ENCODE data around the gene ARFGAP2. TPM values are rescaled to one million over a fixed set of nuclear protein-coding genes. Genes with fewer than 3 reads are reported as not detected.

ARFGAP2 gene
- total RNA-seq, 6 experiments from 2014 or later, result 58.2 to 64.0 (median 61.1) TPM

DNA sequence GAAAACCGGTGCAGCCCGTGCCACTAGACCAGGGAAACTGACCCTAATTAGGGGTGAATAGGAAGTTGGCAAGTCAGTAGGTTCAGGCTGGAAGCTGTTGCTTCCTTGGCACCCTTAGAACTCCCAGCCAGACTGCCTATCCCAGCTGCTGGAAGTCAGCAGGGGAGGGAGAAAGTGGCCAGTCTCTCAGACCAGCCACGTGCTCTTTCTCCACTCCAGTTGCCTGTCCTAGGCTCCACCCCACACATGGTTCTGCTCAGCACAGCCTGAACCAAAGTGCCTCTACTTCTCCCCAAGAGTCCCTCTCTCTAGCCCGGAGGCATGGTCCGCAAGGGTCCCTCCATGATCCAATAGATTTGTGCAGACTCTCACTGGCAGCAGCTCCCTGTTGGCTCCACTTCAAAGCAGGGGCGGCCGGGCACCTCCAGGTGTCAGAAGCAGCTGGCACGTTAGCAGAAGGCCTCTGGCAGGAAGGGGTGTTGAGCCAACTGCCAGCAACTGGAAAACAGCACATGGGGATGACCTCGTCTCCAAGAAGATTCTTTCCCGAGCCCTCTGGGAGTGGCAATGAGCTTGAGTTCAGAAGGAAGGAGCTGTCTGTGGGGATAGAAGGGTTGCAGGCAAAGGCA lies 27.7 kb downstream of the ARFGAP2 start:
- Mint-ChIP-seq H3K4me1 (ENCODE audit: low read depth) (peaks cover 15% of the 10 kb centered on the region), H3K27ac (no peak overlapping the region), H3K27me3 (ENCODE audit: insufficient read depth) (peaks cover 2% of the 10 kb centered on the region; the same call in 1 of the 2 replicates), H3K9me3 (no peaks in the 10 kb centered on the region), H3K36me3 (ENCODE audit: low read depth) (no peaks in the 10 kb centered on the region), H3K4me3 (no peak overlapping the region)
- TF ChIP-seq, protein P1, sequence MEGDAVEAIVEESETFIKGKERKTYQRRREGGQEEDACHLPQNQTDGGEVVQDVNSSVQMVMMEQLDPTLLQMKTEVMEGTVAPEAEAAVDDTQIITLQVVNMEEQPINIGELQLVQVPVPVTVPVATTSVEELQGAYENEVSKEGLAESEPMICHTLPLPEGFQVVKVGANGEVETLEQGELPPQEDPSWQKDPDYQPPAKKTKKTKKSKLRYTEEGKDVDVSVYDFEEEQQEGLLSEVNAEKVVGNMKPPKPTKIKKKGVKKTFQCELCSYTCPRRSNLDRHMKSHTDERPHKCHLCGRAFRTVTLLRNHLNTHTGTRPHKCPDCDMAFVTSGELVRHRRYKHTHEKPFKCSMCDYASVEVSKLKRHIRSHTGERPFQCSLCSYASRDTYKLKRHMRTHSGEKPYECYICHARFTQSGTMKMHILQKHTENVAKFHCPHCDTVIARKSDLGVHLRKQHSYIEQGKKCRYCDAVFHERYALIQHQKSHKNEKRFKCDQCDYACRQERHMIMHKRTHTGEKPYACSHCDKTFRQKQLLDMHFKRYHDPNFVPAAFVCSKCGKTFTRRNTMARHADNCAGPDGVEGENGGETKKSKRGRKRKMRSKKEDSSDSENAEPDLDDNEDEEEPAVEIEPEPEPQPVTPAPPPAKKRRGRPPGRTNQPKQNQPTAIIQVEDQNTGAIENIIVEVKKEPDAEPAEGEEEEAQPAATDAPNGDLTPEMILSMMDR (IDR thresholded peaks at IDR 0.05), result no peak
- DNase-seq, result no peak

DNA sequence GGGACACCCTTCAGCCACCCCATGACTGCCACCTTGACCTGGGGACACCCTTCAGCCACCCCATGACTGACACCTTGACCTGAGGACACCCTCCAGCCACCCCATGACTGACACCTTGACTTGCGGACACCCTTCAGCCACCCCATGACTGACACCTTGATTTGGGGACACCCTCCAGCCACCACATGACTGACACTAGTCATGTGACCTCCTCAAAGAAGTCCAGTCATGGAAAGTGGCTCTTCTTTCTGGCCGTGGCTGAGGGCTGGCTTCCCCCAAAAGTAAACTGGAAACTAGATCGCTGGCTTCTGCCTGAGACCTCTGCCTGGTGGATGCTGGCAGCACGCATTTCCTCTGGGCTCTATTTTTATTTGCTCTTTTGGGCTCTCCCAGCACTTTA lies 28.4 kb downstream of the ARFGAP2 start:
- no peak overlapping the region for H3K27ac Mint-ChIP-seq
- H3K9me3 Mint-ChIP-seq, result no peaks in the 10 kb centered on the region

DNA sequence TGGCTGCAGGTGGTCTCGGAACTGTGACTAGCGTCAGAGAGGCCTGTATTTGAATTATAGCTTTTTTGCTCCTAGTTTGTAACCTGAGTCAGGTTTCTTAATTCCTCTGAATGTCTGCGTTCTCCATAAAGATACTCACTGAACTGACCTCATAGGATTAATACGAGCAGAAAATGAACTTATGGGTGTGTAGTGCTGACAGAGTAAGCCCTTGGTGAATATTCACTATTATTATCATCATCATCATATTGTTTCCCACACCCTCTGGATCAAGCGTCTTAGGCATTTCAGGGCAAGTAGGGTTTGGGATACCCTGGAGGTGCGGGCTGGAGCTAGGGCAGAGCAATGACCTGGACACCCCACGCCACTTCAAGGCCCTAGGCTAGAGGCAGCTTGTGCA lies 29.0 kb downstream of the ARFGAP2 start:
- H3K36me3 Mint-ChIP-seq (ENCODE audit: low read depth), result no peaks in the 10 kb centered on the region
- H3K9me3 Mint-ChIP-seq, result no peaks in the 10 kb centered on the region
- peaks cover 2% of the 10 kb centered on the region; the same call in 1 of the 2 replicates for H3K27me3 Mint-ChIP-seq (ENCODE audit: insufficient read depth)
- H3K4me1 Mint-ChIP-seq (ENCODE audit: low read depth), result peaks cover 15% of the 10 kb centered on the region
- DNase-seq, result no peak
- TF ChIP-seq, protein P1 (IDR thresholded peaks at IDR 0.05), result no peak
- no peak overlapping the region for H3K27ac Mint-ChIP-seq
- no peak overlapping the region for H3K4me3 Mint-ChIP-seq

More for the DNA sequence above, 28.4 kb downstream of the ARFGAP2 start:
- DNase-seq, result no peak
- H3K27me3 Mint-ChIP-seq (ENCODE audit: insufficient read depth), result peaks cover 2% of the 10 kb centered on the region; the same call in 1 of the 2 replicates
- no peaks in the 10 kb centered on the region for H3K36me3 Mint-ChIP-seq (ENCODE audit: low read depth)
- no peak overlapping the region for H3K4me3 Mint-ChIP-seq
- peaks cover 15% of the 10 kb centered on the region for H3K4me1 Mint-ChIP-seq (ENCODE audit: low read depth)
- TF ChIP-seq, protein P1 (IDR thresholded peaks at IDR 0.05), result no peak

GRCh38 chr11:47147250-47147649 lies 29.4 kb downstream of the ARFGAP2 start:
- Mint-ChIP-seq H3K27ac (no peak overlapping the region), H3K4me1 (ENCODE audit: low read depth) (peaks cover 19% of the 10 kb centered on the region), H3K27me3 (ENCODE audit: insufficient read depth) (peaks cover 2% of the 10 kb centered on the region; the same call in 1 of the 2 replicates), H3K4me3 (no peak overlapping the region), H3K9me3 (no peaks in the 10 kb centered on the region), H3K36me3 (ENCODE audit: low read depth) (no peaks in the 10 kb centered on the region)
- TF ChIP-seq, protein P1 (IDR thresholded peaks at IDR 0.05), result no peak
- DNase-seq, result no peak

DNA sequence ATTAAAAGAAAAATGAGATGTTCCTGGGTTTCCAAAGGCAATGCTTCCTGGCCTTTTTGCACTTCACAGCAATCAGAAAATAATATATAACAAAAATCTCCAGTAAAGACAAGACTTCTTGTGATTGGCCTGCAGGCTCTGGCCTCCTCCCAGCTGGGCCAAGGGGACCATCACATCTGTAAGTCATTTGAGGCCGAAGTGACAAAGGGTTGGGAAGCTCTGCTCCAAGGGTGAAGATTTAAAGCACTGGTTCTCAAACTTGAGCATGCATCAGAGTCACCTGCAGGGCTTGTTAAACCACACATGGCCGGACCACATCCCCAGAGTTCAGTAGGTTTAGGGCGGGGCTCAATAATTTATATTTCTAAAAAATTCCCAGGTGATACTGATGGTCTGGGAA lies 32.1 kb downstream of the ARFGAP2 start:
- DNase-seq, result no peak
- TF ChIP-seq, protein P1 (IDR thresholded peaks at IDR 0.05), result no peak
- no peaks in the 10 kb centered on the region for H3K27me3 Mint-ChIP-seq (ENCODE audit: insufficient read depth)
- H3K4me1 Mint-ChIP-seq (ENCODE audit: low read depth), result peaks cover 21% of the 10 kb centered on the region
- H3K27ac Mint-ChIP-seq, result no peak overlapping the region
- H3K36me3 Mint-ChIP-seq (ENCODE audit: low read depth), result no peaks in the 10 kb centered on the region
- H3K9me3 Mint-ChIP-seq, result no peaks in the 10 kb centered on the region
- no peak overlapping the region for H3K4me3 Mint-ChIP-seq

Measured in HFFc6 (cell line).